ENCODE data around the gene JOSD1. TPM values are rescaled to one million over a fixed set of nuclear protein-coding genes. Genes with fewer than 3 reads are reported as not detected.

Gene JOSD1
- total and polyA plus RNA-seq, 2 of the 4 experiments (the other 2 are of a cell fraction): 30.2 to 35.8 TPM

- ChIA-PET POLR2A (ENCODE audit: unreplicated experiment) (interaction anchor here (0.6 kb wide), 1 partner anchor 97 kb away, joined by 11 read pairs; no protein-coding TSS in a partner anchor), CTCF (no interaction called here)
- Histone ChIP-seq H3K27me3 (ENCODE audit: control insufficient read depth, insufficient read depth, low read length) (no peaks in the 10 kb centered on the region), H3K4me2 (ENCODE audit: low read depth, low read length) (no peak overlapping the region), H2BK120ac (ENCODE audit: low read depth, low read length) (no peak overlapping the region), H2AFZ (replicated peaks; ENCODE audit: low read length, poor library complexity) (no peak overlapping the region), H4K8ac (ENCODE audit: low read depth in 2 of 2, low read length in 2 of 2) (no peak overlapping the region), H3K23ac (ENCODE audit: low read depth, low read length) (no peak overlapping the region), H3K14ac (replicated peaks; ENCODE audit: low read depth, low read length) (no peak overlapping the region), H4K91ac (ENCODE audit: insufficient read depth, low read depth, low read length) (no peak overlapping the region), H3K9me3 (ENCODE audit: control insufficient read depth, insufficient read depth, low read length) (no peaks in the 10 kb centered on the region), H3K36me3 (ENCODE audit: control insufficient read depth, insufficient read depth, low read length) (no peaks in the 10 kb centered on the region), H2BK20ac (ENCODE audit: low read depth, low read length) (no peak overlapping the region), H4K5ac (ENCODE audit: low read depth, low read length) (no peak overlapping the region), H3K18ac (ENCODE audit: low read depth, low read length) (no peak overlapping the region), H3K79me1 (ENCODE audit: low read depth in 1 of 2, low read length in 2 of 2) (no peaks in the 10 kb centered on the region), H3K27ac (ENCODE audit: insufficient read depth, low read length) (no peak overlapping the region), H3K9ac (ENCODE audit: low read depth, low read length) (no peak overlapping the region), H3K4me3 (ENCODE audit: insufficient read depth, low read depth, low read length) (no peak overlapping the region), H3K9me1 (ENCODE audit: insufficient read depth, low read length) (no peaks in the 10 kb centered on the region), H3K4ac (ENCODE audit: low read depth, low read length) (no peak overlapping the region), H2BK5ac (ENCODE audit: low read depth, low read length, poor library complexity, severe bottlenecking) (no peak overlapping the region), H2AK5ac (ENCODE audit: low read depth, low read length) (no peak overlapping the region), H4K20me1 (ENCODE audit: insufficient read depth, low read length) (no peaks in the 10 kb centered on the region), H3K4me1 (ENCODE audit: control insufficient read depth, insufficient read depth, low read length) (no peaks in the 10 kb centered on the region), H2AK9ac (replicated peaks; ENCODE audit: low read depth, low read length, poor library complexity) (no peak overlapping the region), H2BK15ac (ENCODE audit: low read depth, low read length) (no peak overlapping the region), H3K56ac (ENCODE audit: extremely low read depth, insufficient read depth, low read length) (no peak overlapping the region)
- intact Hi-C loops (cut with micrococcal nuclease) (no loop called here), in situ Hi-C loops (cut with MboI; ENCODE audit: low sequenced_read_pairs) (no loop called here), dilution Hi-C loops (cut with HindIII; ENCODE audit: low sequenced_read_pairs, unreplicated experiment) (no loop called here)
- DNase-seq (no peak), ATAC-seq (ENCODE audit: low read depth) (no peak)
- no TSS peak for BruUV-seq (replicated peaks)
- TF ChIP-seq MAZ (IDR thresholded peaks at IDR 0.05; ENCODE audit: borderline replicate concordance, low read depth, low read length): no peak
- TF ChIP-seq RCOR1 (IDR thresholded peaks at IDR 0.05; ENCODE audit: insufficient replicate concordance, low read length): no peak
- TF ChIP-seq MAFK (IDR thresholded peaks at IDR 0.05; ENCODE audit: low read depth, low read length): no peak
- no peak for TF ChIP-seq POLR2A (IDR thresholded peaks at IDR 0.05; ENCODE audit: low read depth, low read length)
- TF ChIP-seq USF2 (IDR thresholded peaks at IDR 0.05; ENCODE audit: low read depth, low read length): no peak
- no peak for TF ChIP-seq RFX5 (IDR thresholded peaks at IDR 0.05; ENCODE audit: low read depth, low read length)
- TF ChIP-seq BHLHE40 (IDR thresholded peaks at IDR 0.05; ENCODE audit: low read depth, low read length): no peak
- no peak for TF ChIP-seq SMC3 (IDR thresholded peaks at IDR 0.05; ENCODE audit: low read depth, low read length)
- TF ChIP-seq CTCF (conservative IDR thresholded peaks at IDR 0.05; ENCODE audit: low read depth, low read length): no peak
- TF ChIP-seq RAD21 (IDR thresholded peaks at IDR 0.05; ENCODE audit: low read length): no peak
- TF ChIP-seq NFE2L2 (IDR thresholded peaks at IDR 0.05; ENCODE audit: low read depth, low read length): no peak
- TF ChIP-seq FOS (IDR thresholded peaks at IDR 0.05; ENCODE audit: low read depth, low read length): no peak
- 93% methylated on average over 2 of the region's 13 CpGs; no CpG with 5 or more reads in 1 of the 2 experiments for WGBS, 2 experiments (ENCODE audit: extremely low coverage in 2 of 2, insufficient read length in 1 of 2)
These were observed 59.2 kb downstream of the JOSD1 start for GRCh38 chr22:38641476-38642040.

Measured in IMR-90 (cell line).